Measurements from ENCODE around the gene ARSK.

- TF ChIP-seq, protein P1, sequence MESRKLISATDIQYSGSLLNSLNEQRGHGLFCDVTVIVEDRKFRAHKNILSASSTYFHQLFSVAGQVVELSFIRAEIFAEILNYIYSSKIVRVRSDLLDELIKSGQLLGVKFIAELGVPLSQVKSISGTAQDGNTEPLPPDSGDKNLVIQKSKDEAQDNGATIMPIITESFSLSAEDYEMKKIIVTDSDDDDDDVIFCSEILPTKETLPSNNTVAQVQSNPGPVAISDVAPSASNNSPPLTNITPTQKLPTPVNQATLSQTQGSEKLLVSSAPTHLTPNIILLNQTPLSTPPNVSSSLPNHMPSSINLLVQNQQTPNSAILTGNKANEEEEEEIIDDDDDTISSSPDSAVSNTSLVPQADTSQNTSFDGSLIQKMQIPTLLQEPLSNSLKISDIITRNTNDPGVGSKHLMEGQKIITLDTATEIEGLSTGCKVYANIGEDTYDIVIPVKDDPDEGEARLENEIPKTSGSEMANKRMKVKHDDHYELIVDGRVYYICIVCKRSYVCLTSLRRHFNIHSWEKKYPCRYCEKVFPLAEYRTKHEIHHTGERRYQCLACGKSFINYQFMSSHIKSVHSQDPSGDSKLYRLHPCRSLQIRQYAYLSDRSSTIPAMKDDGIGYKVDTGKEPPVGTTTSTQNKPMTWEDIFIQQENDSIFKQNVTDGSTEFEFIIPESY (IDR thresholded peaks at IDR 0.05): no peak
- TF ChIP-seq CHD4 (IDR thresholded peaks at IDR 0.05): no peak
- TF ChIP-seq CHD2 (IDR thresholded peaks at IDR 0.05; ENCODE audit: borderline replicate concordance, low read depth, low read length): no peak
- TF ChIP-seq PKNOX1 (IDR thresholded peaks at IDR 0.05): no peak
- TF ChIP-seq RAD21 (IDR thresholded peaks at IDR 0.05; ENCODE audit: insufficient read depth, low read depth, low read length): no peak
- TF ChIP-seq BHLHE40 (IDR thresholded peaks at IDR 0.05; ENCODE audit: borderline replicate concordance in 1 of 2, low read depth in 2 of 2, low read length in 1 of 2): no peak
- no peak for TF ChIP-seq POLR2A (IDR thresholded peaks at IDR 0.05; ENCODE audit: low read depth, low read length)
- no peak for TF ChIP-seq EZH2 (IDR thresholded peaks at IDR 0.05; ENCODE audit: borderline replicate concordance, control insufficient read depth, low read depth, low read length)
Observed at GRCh38 chr5:95531491-95531890, 23.4 kb upstream of the ARSK start.

Measured in GM12878 (cell line).